ENCODE results near the gene DDX18. TPM values are rescaled to one million over a fixed set of nuclear protein-coding genes. Genes with fewer than 3 reads are reported as not detected.
A peak's percentile ranks its signal among the peaks of the same experiment; 100 is the strongest.

DDX18 gene
- total and polyA plus RNA-seq, 10 donors, result 24.0 to 81.2 (median 54.0) TPM

DNA sequence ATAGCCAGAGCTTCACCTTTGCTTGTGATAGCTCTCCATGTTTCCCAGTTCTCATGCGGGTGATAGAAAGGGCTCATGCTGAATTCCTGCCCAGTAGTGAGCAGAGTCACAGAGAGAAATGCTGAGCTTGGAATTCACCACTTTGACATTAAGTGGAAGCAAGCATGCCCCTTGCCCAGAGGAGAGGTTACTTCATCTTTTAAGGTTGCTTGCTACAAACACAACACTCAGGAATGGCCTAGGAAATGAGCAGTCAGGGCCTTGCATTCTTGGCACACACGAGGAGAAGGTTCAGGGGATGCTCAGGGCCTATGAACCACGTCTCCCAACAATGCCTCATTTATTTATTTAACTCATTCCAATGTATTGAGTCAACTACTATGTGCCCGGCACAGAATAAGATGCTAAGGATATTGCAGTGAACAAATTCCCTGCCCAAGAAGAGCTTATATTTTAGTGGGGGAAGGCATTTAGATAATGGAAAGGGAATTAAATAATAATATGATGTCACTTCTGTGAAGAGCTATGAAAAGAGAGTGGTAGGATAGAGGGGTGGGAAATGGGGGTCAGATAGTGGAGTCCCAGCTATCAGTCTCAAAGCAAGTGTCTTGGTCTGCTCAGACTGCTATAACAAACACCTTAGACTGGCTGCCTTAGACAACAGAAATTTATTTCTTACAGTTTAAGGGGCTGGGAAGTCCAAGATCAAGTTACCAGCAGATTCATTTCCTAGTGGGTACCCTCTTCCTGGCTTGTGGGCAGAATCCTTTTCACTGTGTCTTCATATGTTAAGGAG is 42.1 kb downstream of the DDX18 start:
- Histone ChIP-seq H3K36me3 (no peaks in the 10 kb centered on the region), H3K27me3 (replicated peaks in 1 of 7) (peaks cover 0 to 80% (median 25%) of the 10 kb centered on the region in 7 donors), H3K4me3 (no peak overlapping the region), H3K4me1 (no peaks in the 10 kb centered on the region), H3K9me3 (peaks cover 0 to 15% (median 0%) of the 10 kb centered on the region in 8 donors), H3K27ac (no peak overlapping the region)
- TF ChIP-seq POLR2A (IDR thresholded peaks at IDR 0.05), result no peak
- TF ChIP-seq, protein P1, sequence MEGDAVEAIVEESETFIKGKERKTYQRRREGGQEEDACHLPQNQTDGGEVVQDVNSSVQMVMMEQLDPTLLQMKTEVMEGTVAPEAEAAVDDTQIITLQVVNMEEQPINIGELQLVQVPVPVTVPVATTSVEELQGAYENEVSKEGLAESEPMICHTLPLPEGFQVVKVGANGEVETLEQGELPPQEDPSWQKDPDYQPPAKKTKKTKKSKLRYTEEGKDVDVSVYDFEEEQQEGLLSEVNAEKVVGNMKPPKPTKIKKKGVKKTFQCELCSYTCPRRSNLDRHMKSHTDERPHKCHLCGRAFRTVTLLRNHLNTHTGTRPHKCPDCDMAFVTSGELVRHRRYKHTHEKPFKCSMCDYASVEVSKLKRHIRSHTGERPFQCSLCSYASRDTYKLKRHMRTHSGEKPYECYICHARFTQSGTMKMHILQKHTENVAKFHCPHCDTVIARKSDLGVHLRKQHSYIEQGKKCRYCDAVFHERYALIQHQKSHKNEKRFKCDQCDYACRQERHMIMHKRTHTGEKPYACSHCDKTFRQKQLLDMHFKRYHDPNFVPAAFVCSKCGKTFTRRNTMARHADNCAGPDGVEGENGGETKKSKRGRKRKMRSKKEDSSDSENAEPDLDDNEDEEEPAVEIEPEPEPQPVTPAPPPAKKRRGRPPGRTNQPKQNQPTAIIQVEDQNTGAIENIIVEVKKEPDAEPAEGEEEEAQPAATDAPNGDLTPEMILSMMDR (IDR thresholded peaks at IDR 0.05 in 8 of 11, conservative IDR thresholded peaks at IDR 0.05 in 3 of 11), result no peak
- TF ChIP-seq POLR2AphosphoS5 (IDR thresholded peaks at IDR 0.05), result no peak
- 57 to 69% (median 64%) methylated on average over 4 of the region's 4 CpGs for WGBS, 5 donors
- DNase-seq, result no peak
- intact Hi-C loops (cut with DNase I; ENCODE audit: low total_unique reads), result no loop called here

DNA sequence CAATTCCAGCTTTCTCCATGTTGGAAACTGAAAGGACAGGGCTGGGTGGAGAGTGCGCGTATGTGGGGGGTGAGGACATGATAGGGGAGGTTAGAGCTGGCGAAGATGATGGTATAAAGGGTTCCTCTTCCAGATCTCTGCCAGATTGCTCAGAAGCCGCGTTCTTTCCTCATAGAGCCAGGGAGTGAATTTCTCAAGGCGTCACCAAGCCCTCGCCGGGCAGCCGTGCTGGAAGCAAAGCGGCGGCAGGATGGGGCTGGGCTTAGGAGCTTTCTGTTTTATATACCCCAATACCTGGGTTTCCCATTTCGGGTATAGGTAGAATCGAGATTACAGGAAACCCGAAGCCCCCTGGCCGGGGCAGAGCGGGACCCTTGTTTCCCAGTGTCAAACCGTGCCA is 43.8 kb downstream of the DDX18 start:
- TF ChIP-seq POLR2A (IDR thresholded peaks at IDR 0.05) (no peak), POLR2AphosphoS5 (IDR thresholded peaks at IDR 0.05) (no peak)
- TF ChIP-seq, protein P1 (IDR thresholded peaks at IDR 0.05 in 8 of 11, conservative IDR thresholded peaks at IDR 0.05 in 3 of 11), result no peak
- DNase-seq, result no peak
- Histone ChIP-seq H3K36me3 (no peaks in the 10 kb centered on the region), H3K27me3 (replicated peaks in 1 of 7) (peaks cover 0 to 76% (median 25%) of the 10 kb centered on the region in 7 donors), H3K27ac (no peak overlapping the region), H3K9me3 (peaks cover 0 to 22% (median 2%) of the 10 kb centered on the region in 8 donors), H3K4me1 (no peaks in the 10 kb centered on the region), H3K4me3 (no peak overlapping the region)
- WGBS, 5 donors, result 67 to 89% (median 73%) methylated on average over 17 of the region's 17 CpGs
- intact Hi-C loops (cut with DNase I; ENCODE audit: low total_unique reads), result no loop called here

DNA sequence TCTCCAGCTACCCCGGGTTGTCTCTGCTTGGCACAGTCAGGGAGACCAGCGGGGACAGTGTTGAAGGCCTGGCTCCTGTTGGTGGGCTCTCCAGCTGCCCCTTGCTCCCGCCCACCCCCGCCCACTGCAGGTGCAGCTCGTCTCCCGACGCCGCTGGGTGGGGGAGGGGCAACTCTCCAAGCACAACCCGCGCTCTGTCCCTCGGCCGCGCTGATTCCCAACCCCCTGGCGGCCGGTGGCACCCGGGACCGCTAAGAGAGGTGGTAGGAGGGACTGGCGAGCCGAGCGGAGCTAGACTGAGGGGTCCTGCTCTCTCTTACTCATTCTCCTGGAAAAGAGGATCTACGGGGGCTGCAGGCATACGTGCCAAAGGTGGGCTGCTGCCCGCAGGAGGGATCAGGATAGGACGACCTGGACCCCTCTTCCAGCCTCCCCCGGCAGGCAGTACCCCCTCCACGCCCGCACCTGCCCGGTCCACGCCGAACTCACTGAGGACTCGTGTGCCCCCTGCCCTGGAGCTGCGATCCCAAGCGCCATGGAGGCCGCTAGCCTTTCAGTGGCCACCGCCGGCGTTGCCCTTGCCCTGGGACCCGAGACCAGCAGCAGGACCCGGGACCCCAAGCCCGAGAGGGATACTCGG is 44.5 kb downstream of the DDX18 start:
- no peak for DNase-seq
- Histone ChIP-seq H3K4me1 (no peaks in the 10 kb centered on the region), H3K27ac (no peak overlapping the region), H3K36me3 (no peaks in the 10 kb centered on the region), H3K4me3 (no peak overlapping the region), H3K27me3 (replicated peaks in 1 of 7) (peaks cover 0 to 70% (median 22%) of the 10 kb centered on the region in 7 donors), H3K9me3 (peaks cover 0 to 22% (median 2%) of the 10 kb centered on the region in 8 donors)
- 59 to 79% (median 60%) methylated on average over 18 to 41 of the region's 41 CpGs for WGBS, 5 donors
- TF ChIP-seq POLR2AphosphoS5 (IDR thresholded peaks at IDR 0.05), result no peak
- TF ChIP-seq, protein P1 (IDR thresholded peaks at IDR 0.05 in 8 of 11, conservative IDR thresholded peaks at IDR 0.05 in 3 of 11), result no peak
- TF ChIP-seq POLR2A (IDR thresholded peaks at IDR 0.05), result no peak
- intact Hi-C loops (cut with DNase I; ENCODE audit: low total_unique reads), result no loop called here

DNA sequence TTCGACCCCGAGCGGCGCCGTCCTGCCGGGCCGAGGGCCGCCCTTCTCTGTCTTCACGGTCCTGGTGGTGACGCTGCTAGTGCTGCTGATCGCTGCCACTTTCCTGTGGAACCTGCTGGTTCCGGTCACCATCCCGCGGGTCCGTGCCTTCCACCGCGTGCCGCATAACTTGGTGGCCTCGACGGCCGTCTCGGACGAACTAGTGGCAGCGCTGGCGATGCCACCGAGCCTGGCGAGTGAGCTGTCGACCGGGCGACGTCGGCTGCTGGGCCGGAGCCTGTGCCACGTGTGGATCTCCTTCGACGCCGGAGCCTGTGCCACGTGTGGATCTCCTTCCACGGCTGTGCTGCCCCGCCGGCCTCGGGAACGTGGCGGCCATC is 45.0 kb downstream of the DDX18 start:
- Histone ChIP-seq H3K27ac (no peak overlapping the region), H3K36me3 (no peaks in the 10 kb centered on the region), H3K27me3 (replicated peaks in 1 of 7) (peaks cover 0 to 66% (median 21%) of the 10 kb centered on the region in 7 donors), H3K4me3 (peak overlapping the region in 1 of 8 donors; percentile 14), H3K4me1 (no peaks in the 10 kb centered on the region), H3K9me3 (peaks cover 0 to 22% (median 2%) of the 10 kb centered on the region in 8 donors)
- WGBS, 5 donors, result 75 to 86% (median 75%) methylated on average over 5 to 44 of the region's 44 CpGs
- TF ChIP-seq POLR2AphosphoS5 (IDR thresholded peaks at IDR 0.05) (no peak), POLR2A (IDR thresholded peaks at IDR 0.05) (no peak)
- TF ChIP-seq, protein P1 (IDR thresholded peaks at IDR 0.05 in 8 of 11, conservative IDR thresholded peaks at IDR 0.05 in 3 of 11), result no peak
- intact Hi-C loops (cut with DNase I; ENCODE audit: low total_unique reads), result no loop called here
- DNase-seq, result no peak
